A204.1 (cell line): Measurements from ENCODE around the gene PRR36.
"Not testable (repeated sequence)": the region's sequence is repeated elsewhere in the genome, so short reads cannot be mapped to it uniquely, and the experiment has no call there.

Experiments
- FAIRE-seq: peaks from 2 replicates; lab custom pipeline; 2012; peaks lifted over from hg19 to GRCh38; lab: Jason Lieb, UNC

PRR36 gene

GRCh38 chr19:7898967-7899366, 24.8 kb upstream of the PRR36 start:
- FAIRE-seq = no peak

- FAIRE-seq = no peak
These were observed 23.1 kb upstream of the PRR36 start for GRCh38 chr19:7897292-7897691.

GRCh38 chr19:7895565-7895964, 21.4 kb upstream of the PRR36 start:
- FAIRE-seq = no peak

- FAIRE-seq = no peak
These were observed 20.6 kb upstream of the PRR36 start for GRCh38 chr19:7894612-7895309.

GRCh38 chr19:7893362-7894101, 19.3 kb upstream of the PRR36 start:
- FAIRE-seq = not testable (repeated sequence)

DNA sequence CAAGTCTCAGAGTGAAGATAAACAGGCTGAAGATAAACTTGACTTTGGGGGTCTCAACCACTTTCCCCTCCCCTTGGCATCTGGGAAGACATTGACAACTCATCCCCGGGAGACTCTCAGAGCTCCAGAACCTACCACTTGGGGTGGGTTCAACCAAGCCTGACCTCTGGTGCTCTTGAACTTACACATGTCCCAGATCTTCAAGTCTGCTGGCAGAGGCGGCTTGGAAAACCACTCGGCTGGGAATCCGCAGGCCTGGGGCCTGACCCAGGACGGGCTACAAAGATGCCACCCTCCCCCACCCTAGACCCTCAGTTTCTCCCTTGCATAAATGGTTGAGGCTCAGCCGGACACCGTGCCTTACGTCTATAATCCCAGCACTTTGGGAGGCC, 14.6 kb upstream of the PRR36 start:
- no peak for FAIRE-seq

- FAIRE-seq = no peak
These were observed 14.1 kb upstream of the PRR36 start, which contains the start of gene LRRC8E for GRCh38 chr19:7888145-7888825. Gene LRRC8E, plus strand, starts transcription at chr19:7888510. Its CDS starts 7,094 bp downstream, at chr19:7895604.

DNA sequence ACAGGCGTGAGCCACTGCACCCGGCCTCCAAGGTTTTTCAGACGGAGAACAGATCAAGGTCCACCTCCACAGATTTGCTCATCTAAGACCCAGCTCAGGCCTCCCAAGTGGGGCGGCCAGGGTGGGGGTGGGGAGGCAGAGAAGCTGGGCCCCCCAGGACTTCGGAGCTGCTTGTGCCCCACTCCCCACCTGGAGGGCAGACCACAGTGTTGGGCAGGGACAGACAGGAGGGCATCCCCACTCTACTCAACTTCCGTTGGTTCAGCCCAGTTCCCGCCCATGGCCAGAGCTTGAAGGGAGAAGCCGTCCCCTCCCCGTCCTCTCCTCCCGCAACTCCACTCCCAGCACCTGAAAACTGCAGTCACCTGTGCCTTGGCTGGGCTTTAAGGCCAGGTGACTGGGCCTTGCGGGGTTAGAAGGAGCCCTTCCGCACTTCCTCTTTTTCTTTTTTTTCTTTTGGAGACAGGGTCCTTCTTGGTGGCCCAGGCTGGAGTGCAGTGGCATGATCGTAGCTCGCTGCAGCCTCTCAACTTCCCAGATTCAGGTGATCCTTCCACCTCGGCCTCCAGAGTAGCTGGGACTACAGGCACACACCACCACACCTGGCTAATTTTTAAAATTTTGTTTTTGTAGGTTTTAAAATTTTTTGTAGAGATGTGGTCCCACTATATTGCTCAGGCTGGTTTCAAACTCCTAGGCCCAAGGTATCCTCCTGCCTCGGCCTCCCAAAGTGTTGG, 13.4 kb upstream of the PRR36 start:
- FAIRE-seq = no peak

DNA sequence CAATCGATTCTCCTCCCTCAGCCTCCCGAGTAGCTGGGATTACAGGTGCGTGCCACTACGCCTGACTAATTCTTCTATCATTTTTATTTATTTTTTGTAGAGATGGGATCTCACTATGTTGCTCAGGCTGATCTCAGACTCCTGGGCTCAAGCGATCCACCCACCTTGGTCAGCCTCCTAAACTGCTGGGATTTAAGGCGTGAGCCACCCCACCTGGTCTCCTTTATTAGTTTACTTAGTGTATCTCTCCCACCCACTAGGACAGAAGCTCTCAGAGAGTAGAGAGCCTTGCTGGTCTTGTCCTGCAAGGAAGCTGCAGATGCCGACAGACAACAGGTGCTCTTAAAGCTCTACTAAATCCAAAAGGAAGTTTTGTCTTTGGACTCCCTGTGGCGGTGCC, 11.6 kb upstream of the PRR36 start:
- FAIRE-seq = no peak

- FAIRE-seq = no peak
These were observed 9.8 kb upstream of the PRR36 start for GRCh38 chr19:7883796-7884570.

- no peak for FAIRE-seq
These were observed 8.9 kb upstream of the PRR36 start for GRCh38 chr19:7883105-7883504.

GRCh38 chr19:7881910-7882309, 7.7 kb upstream of the PRR36 start:
- FAIRE-seq = no peak

- FAIRE-seq = no peak
These were observed 5.6 kb upstream of the PRR36 start for GRCh38 chr19:7879836-7880235.

GRCh38 chr19:7879111-7879807, 5.1 kb upstream of the PRR36 start:
- FAIRE-seq = no peak

DNA sequence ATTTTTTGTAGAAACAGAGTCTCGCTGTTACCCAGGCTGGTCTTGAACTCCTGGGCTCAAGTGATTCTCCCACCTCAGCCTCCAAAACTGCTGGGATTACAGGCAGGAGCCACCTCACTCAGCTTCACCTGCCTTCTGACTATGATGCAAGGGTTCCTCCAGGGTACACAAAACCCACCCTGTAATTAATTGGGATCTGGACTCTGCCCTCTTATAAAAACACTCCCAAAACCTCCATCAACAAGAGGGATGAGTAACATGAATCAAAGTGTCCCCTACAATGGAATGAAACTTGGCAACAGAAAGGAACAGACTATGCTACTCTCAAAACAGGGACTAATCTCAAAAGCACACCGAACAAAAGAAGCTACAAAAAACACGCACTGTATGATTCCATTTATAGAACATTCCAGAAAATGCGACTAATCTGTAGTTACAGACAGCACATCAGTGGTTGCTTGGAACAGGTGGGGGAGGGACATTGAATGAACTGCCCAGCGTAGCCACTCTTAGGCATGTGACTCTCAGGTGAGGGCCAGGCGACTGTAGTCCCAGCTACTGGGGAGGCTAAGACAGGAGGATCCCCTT, 3.2 kb upstream of the PRR36 start:
- FAIRE-seq = no peak

GRCh38 chr19:7874897-7875273, 695 bp upstream of the PRR36 start:
- no peak for FAIRE-seq

DNA sequence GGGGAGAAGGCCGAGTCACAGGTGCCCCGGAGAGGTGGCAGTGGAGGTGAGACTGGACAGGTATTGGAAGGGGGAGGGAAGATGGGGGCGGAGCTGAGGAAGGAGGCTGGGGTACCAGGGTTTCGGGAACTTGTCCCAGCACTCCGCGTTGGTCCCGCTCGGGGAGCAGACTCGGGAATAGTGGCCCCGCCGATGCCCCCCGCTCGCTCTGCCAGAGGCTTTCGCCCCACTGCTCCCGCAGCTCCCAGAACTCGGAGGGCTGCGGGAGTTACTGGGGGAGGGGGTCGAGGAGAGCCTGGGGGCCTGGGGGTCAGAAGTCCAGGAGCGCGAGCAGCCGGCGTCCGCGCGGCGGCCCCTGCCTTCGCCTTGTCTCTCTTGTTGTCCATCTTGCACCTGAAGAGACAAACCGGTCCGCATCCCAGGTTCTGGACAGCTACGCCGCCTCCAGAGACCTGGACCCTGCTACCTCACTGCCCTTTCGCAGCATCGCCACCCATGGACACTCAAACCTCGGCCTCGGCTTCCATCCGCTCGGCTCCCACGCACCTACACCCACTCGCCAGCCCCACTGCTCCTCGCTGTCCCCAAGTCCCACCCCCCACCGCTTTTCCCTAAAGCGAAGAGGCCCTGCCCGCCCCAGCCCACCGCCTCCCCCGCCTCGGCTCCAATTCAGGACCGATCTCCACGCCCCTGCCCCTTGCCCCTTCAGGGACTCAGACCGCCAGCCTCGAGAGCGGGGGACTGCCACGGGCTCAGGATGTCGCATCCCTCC, 700 bp downstream of the PRR36 start:
- no peak for FAIRE-seq

DNA sequence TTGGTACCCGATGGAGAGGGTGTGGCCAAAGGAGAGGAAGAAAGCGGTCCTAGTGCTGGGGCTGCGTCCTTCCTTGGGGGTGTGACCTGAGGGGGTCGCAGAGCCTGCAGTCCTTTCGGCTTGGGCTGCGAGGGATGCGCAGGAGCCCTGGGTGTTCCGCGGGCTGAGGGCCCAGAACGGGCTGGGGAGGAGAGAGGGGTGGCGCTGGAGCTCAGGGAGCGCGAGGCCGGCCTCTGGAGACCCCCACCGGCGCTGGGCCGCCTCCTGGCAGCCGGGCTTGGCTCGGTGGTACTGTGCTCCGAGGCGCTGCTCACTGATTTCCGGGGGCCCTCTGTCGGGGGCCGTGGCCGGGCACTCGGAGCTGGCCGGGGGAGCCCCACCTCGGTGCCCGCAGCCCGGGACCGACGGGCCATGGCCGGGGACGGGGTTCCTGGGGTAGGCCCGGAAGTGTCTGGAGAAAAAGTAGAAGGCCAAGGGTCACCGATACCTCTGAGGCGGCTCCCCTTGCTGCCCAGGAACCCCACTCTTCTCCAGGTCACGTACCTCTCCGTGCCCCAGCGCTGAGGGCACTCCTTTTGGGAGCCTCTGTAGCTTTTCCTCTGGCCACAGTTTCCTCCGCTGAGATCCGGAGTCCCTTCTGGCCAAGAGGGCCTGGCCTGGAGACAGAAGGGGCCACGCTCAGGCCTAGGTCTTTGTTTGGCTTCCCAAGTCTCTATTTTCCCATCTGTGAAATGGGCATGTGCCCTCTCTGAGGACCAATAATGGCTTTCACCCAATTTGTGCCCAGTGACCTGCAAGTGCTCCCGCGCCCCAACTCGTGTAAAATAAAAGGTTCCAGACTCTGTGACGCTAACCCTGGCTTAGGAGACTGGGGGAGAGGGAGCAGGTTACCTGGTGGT, 1.6 kb downstream of the PRR36 start:
- FAIRE-seq = no peak
